RWPE2 (cell line): ENCODE results near the gene DNALI1.

Experiments used
- ATAC-seq: fragments of 200-7000 bp; cut with Tn5 transposase; 3 replicates; pipeline ENCODE4 v1.9.1; 2021; ENCODE audit warnings: low read depth
- DNase-seq: peaks from one replicate; pipeline ENCODE4 v3.0.0-alpha.2; 2020; ENCODE audit warnings: low spot score
- H3K27ac ChIP-seq: fragments of 450-650 bp; 2 replicates; pipeline ENCODE4 v1.5.1; 2017; ENCODE audit warnings: mild to moderate bottlenecking; ENCODE audit not compliant: poor library complexity, severe bottlenecking
- H3K27me3 ChIP-seq: fragments of 250-450 bp; sonication (Bioruptor Pico); 2 replicates; pipeline ENCODE4 v1.5.1; 2021; ENCODE audit warnings: mild to moderate bottlenecking, moderate library complexity; ENCODE audit not compliant: insufficient read depth, poor library complexity, severe bottlenecking
- H3K36me3 ChIP-seq: fragments of 250-450 bp; sonication (Bioruptor Pico); 2 replicates; pipeline ENCODE4 v1.5.1; 2020; ENCODE audit warnings: low read depth, mild to moderate bottlenecking, moderate library complexity
- H3K4me1 ChIP-seq: fragments of 250-450 bp; sonication (Bioruptor Pico); 2 replicates; pipeline ENCODE4 v1.5.1; 2021; ENCODE audit warnings: mild to moderate bottlenecking, moderate library complexity; ENCODE audit not compliant: insufficient read depth, poor library complexity, severe bottlenecking
- H3K4me3 ChIP-seq: fragments of 250-450 bp; sonication (Bioruptor Pico); 2 replicates; pipeline ENCODE4 v1.5.1; 2021; ENCODE audit warnings: mild to moderate bottlenecking, moderate library complexity; ENCODE audit not compliant: severe bottlenecking
- H3K9me3 ChIP-seq: fragments of 250-450 bp; sonication (Bioruptor Pico); 2 replicates; pipeline ENCODE4 v1.5.1; 2021; ENCODE audit warnings: mild to moderate bottlenecking, moderate library complexity; ENCODE audit not compliant: severe bottlenecking
- TF ChIP-seq, protein P1 (sequence below): fragments of 450-650 bp; IDR thresholded peaks from one replicate; pipeline ENCODE4 v1.5.1; 2017; ENCODE audit warnings: mild to moderate bottlenecking, moderate library complexity; ENCODE audit not compliant: poor library complexity, severe bottlenecking

Gene DNALI1

DNA sequence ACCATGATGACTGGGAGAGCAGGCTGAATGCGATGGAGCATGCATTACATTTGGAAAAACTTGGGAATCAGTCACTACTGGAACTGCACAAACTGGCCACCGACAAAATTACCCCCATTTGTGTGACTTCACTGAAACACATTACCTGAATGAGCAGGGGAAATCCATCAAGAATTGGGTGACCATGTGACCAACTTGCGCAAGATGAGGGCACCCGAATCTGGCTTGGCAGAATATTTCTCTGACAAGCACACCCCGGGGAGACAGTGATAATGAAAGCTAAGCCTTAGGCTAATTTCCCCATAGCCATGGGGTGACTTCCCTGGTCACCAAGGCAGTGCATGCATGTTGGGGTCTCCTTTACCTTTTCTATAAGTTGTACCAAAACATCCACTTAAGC, 11.7 kb upstream of the DNALI1 start:
- Histone ChIP-seq H3K27me3 (no peaks in the 10 kb centered on the region), H3K4me1 (no peaks in the 10 kb centered on the region), H3K4me3 (no peak overlapping the region), H3K36me3 (peaks cover 84% of the 10 kb centered on the region), H3K9me3 (no peaks in the 10 kb centered on the region), H3K27ac (no peak overlapping the region)
- DNase-seq (no peak), ATAC-seq (no peak)
- TF ChIP-seq, protein P1, sequence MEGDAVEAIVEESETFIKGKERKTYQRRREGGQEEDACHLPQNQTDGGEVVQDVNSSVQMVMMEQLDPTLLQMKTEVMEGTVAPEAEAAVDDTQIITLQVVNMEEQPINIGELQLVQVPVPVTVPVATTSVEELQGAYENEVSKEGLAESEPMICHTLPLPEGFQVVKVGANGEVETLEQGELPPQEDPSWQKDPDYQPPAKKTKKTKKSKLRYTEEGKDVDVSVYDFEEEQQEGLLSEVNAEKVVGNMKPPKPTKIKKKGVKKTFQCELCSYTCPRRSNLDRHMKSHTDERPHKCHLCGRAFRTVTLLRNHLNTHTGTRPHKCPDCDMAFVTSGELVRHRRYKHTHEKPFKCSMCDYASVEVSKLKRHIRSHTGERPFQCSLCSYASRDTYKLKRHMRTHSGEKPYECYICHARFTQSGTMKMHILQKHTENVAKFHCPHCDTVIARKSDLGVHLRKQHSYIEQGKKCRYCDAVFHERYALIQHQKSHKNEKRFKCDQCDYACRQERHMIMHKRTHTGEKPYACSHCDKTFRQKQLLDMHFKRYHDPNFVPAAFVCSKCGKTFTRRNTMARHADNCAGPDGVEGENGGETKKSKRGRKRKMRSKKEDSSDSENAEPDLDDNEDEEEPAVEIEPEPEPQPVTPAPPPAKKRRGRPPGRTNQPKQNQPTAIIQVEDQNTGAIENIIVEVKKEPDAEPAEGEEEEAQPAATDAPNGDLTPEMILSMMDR: no peak

DNA sequence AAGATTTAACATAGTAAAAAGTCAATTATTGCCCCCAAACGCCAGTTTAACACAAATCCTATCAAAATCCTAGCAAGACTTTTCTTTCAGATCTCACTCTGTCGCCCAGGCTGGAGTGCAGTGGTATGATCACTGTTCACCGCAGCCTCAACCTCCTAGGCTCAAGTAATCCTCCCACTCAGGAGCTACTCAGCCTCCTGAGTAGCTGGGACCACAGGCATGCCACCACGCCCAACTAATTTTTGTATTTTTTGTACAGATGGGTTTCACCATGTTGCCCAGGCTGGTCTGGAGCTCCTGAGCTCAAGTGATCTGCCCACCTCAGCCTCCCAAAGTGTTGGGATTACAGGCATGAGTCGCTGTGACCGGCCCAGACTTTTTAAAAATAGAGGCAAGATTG, 7.4 kb upstream of the DNALI1 start:
- H3K4me3 ChIP-seq: no peak overlapping the region
- ATAC-seq (no peak), DNase-seq (no peak)
- peaks cover 70% of the 10 kb centered on the region for H3K36me3 ChIP-seq
- no peak overlapping the region for H3K27ac ChIP-seq
- peaks cover 1% of the 10 kb centered on the region for H3K9me3 ChIP-seq
- TF ChIP-seq, protein P1: no peak
- no peaks in the 10 kb centered on the region for H3K27me3 ChIP-seq
- peaks cover 6% of the 10 kb centered on the region for H3K4me1 ChIP-seq

DNA sequence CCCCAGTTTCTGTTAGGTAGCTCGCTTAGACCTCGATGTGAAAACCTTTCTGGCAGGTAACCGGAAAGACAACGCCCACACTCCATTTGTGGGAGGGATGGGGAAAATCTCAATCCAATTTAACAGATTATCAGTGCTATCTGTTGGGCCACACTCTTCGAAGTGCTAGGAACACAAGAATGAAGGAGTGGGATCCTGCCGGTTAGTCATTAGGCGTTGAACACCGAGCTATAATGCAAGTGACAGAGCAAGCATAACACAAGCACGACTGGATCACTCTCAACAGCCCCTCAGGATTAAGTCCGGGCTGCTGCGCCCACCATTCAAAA, 3.2 kb upstream of the DNALI1 start:
- Histone ChIP-seq H3K4me1 (peaks cover 6% of the 10 kb centered on the region), H3K9me3 (peaks cover 3% of the 10 kb centered on the region), H3K27ac (peak overlapping the region; percentile 32), H3K27me3 (no peaks in the 10 kb centered on the region), H3K4me3 (peak overlapping the region; percentile 90), H3K36me3 (peaks cover 35% of the 10 kb centered on the region)
- TF ChIP-seq, protein P1: no peak
- DNase-seq (no peak), ATAC-seq (peak; percentile 24; the same call in 2 of the 3 replicates)

DNA sequence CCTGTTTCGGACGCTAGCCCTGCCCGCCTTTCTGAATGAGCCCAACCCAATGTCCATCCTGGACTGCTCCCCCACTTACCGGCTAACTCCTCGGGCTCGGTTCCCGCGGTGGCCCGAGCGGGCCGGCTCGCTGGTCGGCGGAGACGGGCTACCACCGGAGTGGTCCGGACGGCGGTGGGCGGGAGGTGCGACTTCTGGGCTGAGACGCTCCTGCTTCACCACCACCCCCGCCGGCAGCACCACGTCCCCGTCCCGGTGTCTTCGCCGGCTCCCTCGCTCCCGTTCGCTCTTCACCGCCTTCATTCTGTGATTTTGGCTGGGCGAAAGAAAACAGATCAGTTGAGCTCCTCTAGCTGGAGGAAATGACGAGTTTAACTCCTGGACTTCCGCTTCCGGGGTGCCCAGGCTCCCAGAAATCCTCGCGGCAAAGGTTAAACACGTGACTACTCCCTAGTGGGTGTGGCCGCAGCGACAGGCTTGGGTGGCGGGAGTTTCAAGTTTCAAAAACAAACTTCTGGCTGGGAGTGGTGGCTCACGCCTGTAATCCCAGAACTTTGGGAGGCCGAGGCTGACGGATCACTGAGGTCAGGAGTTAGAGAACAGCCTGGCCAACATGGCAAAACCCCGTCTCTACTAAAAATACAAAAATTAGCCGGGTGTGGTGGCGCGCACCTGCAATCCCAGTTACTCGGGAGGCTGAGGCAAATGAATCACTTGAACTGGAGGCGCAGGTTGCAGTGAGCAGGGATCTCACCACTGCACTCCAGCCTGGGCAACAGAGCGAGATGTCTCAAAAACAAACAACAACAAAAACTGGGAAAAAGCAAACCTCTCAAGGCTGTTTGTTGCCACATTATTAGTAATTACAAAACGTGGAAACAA, 2.6 kb upstream of the DNALI1 start, which contains the start of gene SNIP1:
TSS of gene SNIP1 (minus strand) at position 367 of the 882 bp plus-strand sequence. CDS start at position 303, 64 bp downstream.
- TF ChIP-seq, protein P1: no peak
- ATAC-seq (peak; percentile 86), DNase-seq (peak; percentile 82)

DNA sequence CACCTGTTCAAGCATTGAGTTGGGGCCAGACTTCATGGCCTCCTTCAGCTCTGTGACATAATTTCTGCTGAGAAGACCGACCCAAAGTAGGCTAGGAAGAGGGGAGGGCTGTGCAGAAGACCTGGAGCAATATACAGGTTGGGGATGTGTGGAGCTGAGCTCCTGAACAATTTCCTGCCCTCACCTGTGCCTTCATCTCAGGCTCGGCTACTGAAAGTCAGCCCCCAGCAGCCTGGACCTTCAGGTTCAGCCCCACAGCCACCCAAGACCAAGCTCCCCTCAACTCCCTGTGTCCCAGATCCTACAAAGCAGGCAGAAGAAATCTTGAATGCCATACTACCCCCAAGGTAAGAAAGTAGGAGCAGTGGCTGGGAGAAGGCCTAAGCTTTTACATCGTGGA, 662 bp downstream of the DNALI1 start:
- Histone ChIP-seq H3K9me3 (peaks cover 3% of the 10 kb centered on the region), H3K27me3 (no peaks in the 10 kb centered on the region), H3K27ac (no peak overlapping the region), H3K4me3 (no peak overlapping the region), H3K4me1 (peaks cover 6% of the 10 kb centered on the region), H3K36me3 (peaks cover 3% of the 10 kb centered on the region)
- ATAC-seq: no peak
- TF ChIP-seq, protein P1: no peak
- no peak for DNase-seq

More for the DNA sequence above, 2.6 kb upstream of the DNALI1 start, which contains the start of gene SNIP1:
- peaks cover 6% of the 10 kb centered on the region for H3K4me1 ChIP-seq
- peaks cover 29% of the 10 kb centered on the region for H3K36me3 ChIP-seq
- peak within 1 kb of the TSS; percentile 32 for H3K27ac ChIP-seq
- H3K4me3 ChIP-seq: peak within 1 kb of the TSS; percentile 90
- H3K9me3 ChIP-seq: peaks cover 3% of the 10 kb centered on the region
- H3K27me3 ChIP-seq: no peaks in the 10 kb centered on the region
